HepG2 (cell line): ENCODE data around the gene CLCNKA.

ENCODE experiments used
- DNMT3B ChIP-seq: conservative IDR thresholded peaks from 2 replicates; pipeline ENCODE4 v1.6.1; 2016; ENCODE audit warnings: missing biosample characterization, control low read depth
- FOXA3 ChIP-seq: IDR thresholded peaks from 2 replicates; pipeline ENCODE4 v1.6.1; 2016; ENCODE audit warnings: missing genetic modification reagents, missing compliant biosample characterization
- KLF13 ChIP-seq: sonication (generic); formaldehyde crosslinking; IDR thresholded peaks from 2 replicates; pipeline ENCODE4 v1.4.0; 2020; ENCODE audit warnings: mild to moderate bottlenecking, missing genetic modification reagents
- PHF8 ChIP-seq: sonication (generic); formaldehyde crosslinking; IDR thresholded peaks from 2 replicates; pipeline ENCODE4 v1.5.0; 2020; ENCODE audit warnings: missing genetic modification reagents
- POLR2A ChIP-seq, 2 experiments: IDR thresholded peaks; 2 replicates each; pipeline ENCODE4 v1.6.1; 2011; ENCODE audit warnings: low read depth in 2 of 2, low read length in 2 of 2, mild to moderate bottlenecking in 1 of 2, moderate library complexity in 1 of 2; ENCODE audit not compliant: insufficient read depth in 1 of 2
- POLR2AphosphoS5 ChIP-seq: IDR thresholded peaks from 2 replicates; pipeline ENCODE4 v1.6.1; 2012; ENCODE audit warnings: low read depth, low read length
- ZBTB20 ChIP-seq: sonication (generic); formaldehyde crosslinking; IDR thresholded peaks from 2 replicates; pipeline ENCODE4 v1.8.1; 2023; ENCODE audit warnings: missing genetic modification reagents, low read depth, mild to moderate bottlenecking, borderline replicate concordance
- ZNF570 ChIP-seq: sonication (generic); formaldehyde crosslinking; IDR thresholded peaks from 2 replicates; pipeline ENCODE4 v1.4.0; 2020; ENCODE audit warnings: mild to moderate bottlenecking, missing genetic modification reagents, borderline replicate concordance
- ZSCAN31 ChIP-seq: sonication (generic); formaldehyde crosslinking; IDR thresholded peaks from 2 replicates; pipeline ENCODE4 v1.5.0; 2020; ENCODE audit warnings: low read depth, mild to moderate bottlenecking, missing genetic modification reagents
- TF ChIP-seq, protein P1 (sequence below): sonication (generic); formaldehyde crosslinking; IDR thresholded peaks from 2 replicates; pipeline ENCODE4 v1.4.0; 2020; ENCODE audit warnings: missing genetic modification reagents, borderline replicate concordance
- TF ChIP-seq, protein P2 (sequence below): sonication (generic); formaldehyde crosslinking; IDR thresholded peaks from 2 replicates; pipeline ENCODE4 v1.5.0; 2020; ENCODE audit warnings: mild to moderate bottlenecking, missing genetic modification reagents, moderate library complexity
- TF ChIP-seq, protein P3 (sequence below): IDR thresholded peaks from 2 replicates; pipeline ENCODE4 v1.6.1; 2016; ENCODE audit warnings: low read depth, missing genetic modification reagents, missing compliant biosample characterization

DNA sequence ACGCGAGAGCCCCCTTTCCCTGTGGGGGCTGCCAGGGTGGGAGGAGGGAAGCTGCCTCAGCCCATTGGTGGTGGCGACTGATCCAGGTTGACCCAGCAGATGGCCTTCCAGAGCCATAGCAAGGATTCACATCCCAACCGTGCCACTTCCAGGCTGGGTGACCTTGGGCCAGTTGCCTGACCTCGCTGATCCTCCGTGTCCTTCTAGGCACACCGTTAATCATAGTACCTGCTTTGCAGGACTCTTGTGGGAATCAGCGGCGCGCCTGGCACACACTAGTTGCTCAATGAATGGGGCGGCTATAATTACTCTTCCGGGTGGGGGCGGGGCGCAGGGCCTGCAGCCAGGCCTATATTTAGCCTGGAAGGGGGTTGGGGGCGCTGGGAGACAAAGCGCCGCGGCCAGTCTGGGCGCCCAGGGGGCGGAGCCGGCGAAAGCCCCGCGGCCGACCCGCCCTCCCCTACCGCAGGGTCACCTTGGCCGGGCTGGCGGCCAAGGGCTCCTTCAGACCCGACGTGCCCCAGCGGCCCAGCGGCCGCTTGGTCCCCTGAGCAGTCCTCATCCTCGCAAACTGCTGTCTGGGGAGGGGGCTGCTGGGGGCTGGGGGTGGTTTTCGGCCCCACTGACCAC lies 9.1 kb upstream of the CLCNKA start:
- TF ChIP-seq ZSCAN31 (CRISPR knock-in tag) (no peak), POLR2AphosphoS5 (no peak), KLF13 (no peak), ZBTB20 (no peak), ZNF570 (CRISPR knock-in tag) (no peak), DNMT3B (CRISPR knock-in tag) (no peak), FOXA3 (CRISPR knock-in tag) (no peak), POLR2A (IDR thresholded peaks at IDR 0.05; ENCODE audit: insufficient read depth in 1 of 2, low read depth in 2 of 2, low read length in 2 of 2) (no peak), PHF8 (CRISPR knock-in tag) (peak; percentile 17; the same call in 1 of the 2 replicates)
- TF ChIP-seq, protein P1, sequence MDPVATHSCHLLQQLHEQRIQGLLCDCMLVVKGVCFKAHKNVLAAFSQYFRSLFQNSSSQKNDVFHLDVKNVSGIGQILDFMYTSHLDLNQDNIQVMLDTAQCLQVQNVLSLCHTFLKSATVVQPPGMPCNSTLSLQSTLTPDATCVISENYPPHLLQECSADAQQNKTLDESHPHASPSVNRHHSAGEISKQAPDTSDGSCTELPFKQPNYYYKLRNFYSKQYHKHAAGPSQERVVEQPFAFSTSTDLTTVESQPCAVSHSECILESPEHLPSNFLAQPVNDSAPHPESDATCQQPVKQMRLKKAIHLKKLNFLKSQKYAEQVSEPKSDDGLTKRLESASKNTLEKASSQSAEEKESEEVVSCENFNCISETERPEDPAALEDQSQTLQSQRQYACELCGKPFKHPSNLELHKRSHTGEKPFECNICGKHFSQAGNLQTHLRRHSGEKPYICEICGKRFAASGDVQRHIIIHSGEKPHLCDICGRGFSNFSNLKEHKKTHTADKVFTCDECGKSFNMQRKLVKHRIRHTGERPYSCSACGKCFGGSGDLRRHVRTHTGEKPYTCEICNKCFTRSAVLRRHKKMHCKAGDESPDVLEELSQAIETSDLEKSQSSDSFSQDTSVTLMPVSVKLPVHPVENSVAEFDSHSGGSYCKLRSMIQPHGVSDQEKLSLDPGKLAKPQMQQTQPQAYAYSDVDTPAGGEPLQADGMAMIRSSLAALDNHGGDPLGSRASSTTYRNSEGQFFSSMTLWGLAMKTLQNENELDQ (CRISPR knock-in tag): no peak
- TF ChIP-seq, protein P2, sequence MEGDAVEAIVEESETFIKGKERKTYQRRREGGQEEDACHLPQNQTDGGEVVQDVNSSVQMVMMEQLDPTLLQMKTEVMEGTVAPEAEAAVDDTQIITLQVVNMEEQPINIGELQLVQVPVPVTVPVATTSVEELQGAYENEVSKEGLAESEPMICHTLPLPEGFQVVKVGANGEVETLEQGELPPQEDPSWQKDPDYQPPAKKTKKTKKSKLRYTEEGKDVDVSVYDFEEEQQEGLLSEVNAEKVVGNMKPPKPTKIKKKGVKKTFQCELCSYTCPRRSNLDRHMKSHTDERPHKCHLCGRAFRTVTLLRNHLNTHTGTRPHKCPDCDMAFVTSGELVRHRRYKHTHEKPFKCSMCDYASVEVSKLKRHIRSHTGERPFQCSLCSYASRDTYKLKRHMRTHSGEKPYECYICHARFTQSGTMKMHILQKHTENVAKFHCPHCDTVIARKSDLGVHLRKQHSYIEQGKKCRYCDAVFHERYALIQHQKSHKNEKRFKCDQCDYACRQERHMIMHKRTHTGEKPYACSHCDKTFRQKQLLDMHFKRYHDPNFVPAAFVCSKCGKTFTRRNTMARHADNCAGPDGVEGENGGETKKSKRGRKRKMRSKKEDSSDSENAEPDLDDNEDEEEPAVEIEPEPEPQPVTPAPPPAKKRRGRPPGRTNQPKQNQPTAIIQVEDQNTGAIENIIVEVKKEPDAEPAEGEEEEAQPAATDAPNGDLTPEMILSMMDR (CRISPR knock-in tag): peak; percentile 51
- TF ChIP-seq, protein P3, sequence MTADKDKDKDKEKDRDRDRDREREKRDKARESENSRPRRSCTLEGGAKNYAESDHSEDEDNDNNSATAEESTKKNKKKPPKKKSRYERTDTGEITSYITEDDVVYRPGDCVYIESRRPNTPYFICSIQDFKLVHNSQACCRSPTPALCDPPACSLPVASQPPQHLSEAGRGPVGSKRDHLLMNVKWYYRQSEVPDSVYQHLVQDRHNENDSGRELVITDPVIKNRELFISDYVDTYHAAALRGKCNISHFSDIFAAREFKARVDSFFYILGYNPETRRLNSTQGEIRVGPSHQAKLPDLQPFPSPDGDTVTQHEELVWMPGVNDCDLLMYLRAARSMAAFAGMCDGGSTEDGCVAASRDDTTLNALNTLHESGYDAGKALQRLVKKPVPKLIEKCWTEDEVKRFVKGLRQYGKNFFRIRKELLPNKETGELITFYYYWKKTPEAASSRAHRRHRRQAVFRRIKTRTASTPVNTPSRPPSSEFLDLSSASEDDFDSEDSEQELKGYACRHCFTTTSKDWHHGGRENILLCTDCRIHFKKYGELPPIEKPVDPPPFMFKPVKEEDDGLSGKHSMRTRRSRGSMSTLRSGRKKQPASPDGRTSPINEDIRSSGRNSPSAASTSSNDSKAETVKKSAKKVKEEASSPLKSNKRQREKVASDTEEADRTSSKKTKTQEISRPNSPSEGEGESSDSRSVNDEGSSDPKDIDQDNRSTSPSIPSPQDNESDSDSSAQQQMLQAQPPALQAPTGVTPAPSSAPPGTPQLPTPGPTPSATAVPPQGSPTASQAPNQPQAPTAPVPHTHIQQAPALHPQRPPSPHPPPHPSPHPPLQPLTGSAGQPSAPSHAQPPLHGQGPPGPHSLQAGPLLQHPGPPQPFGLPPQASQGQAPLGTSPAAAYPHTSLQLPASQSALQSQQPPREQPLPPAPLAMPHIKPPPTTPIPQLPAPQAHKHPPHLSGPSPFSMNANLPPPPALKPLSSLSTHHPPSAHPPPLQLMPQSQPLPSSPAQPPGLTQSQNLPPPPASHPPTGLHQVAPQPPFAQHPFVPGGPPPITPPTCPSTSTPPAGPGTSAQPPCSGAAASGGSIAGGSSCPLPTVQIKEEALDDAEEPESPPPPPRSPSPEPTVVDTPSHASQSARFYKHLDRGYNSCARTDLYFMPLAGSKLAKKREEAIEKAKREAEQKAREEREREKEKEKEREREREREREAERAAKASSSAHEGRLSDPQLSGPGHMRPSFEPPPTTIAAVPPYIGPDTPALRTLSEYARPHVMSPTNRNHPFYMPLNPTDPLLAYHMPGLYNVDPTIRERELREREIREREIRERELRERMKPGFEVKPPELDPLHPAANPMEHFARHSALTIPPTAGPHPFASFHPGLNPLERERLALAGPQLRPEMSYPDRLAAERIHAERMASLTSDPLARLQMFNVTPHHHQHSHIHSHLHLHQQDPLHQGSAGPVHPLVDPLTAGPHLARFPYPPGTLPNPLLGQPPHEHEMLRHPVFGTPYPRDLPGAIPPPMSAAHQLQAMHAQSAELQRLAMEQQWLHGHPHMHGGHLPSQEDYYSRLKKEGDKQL (CRISPR knock-in tag): no peak
